Measurements from ENCODE around the gene ACR.

DNA sequence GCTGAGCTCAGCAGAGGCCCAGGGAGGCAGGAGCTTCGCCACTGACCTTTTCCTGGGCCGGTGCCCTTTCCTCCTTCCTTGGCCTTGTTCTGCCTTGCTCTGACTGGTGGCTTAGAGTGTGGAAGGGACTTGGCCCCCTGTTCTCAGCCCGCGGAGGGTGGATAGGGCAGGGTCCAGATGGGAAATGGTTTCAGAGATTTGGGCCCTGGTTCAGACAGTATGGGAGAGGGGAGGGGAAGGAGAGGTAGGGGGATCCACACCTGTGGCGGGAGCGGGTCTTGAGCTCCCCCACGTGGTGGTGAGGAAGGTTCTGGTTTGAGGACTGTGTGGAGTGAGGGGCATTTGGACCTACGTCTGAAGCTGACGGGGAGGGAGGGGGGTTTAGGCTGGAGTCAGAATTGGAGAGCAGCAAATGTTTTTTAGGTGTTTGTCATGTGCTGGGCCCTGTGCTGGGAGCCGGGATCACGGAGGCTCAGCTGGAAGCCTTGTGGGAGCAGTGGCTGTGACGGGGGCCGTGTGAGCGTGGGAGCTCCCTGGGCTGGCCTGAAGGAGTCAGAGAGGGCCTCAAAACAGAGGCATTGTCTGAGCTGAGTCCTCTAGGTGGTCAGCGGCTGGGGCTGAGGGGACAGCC, 38.1 kb upstream of the ACR start:
- no peak for TF ChIP-seq YY1 (IDR thresholded peaks at IDR 0.05; ENCODE audit: insufficient read depth, insufficient read length)
- no peak for TF ChIP-seq SUZ12 (IDR thresholded peaks at IDR 0.05; ENCODE audit: extremely low read depth, insufficient read depth, insufficient read length)
- no peak for TF ChIP-seq ZNF274 (IDR thresholded peaks at IDR 0.05; ENCODE audit: low read depth, low read length)

Data from NT2/D1 (cell line).